ENCODE data around the gene DUS4L. TPM values are rescaled to one million over a fixed set of nuclear protein-coding genes. Genes with fewer than 3 reads are reported as not detected.

Gene DUS4L
- total and polyA plus RNA-seq, 2 experiments from 2014 or later, result 5.4 to 12.5 TPM

DNA sequence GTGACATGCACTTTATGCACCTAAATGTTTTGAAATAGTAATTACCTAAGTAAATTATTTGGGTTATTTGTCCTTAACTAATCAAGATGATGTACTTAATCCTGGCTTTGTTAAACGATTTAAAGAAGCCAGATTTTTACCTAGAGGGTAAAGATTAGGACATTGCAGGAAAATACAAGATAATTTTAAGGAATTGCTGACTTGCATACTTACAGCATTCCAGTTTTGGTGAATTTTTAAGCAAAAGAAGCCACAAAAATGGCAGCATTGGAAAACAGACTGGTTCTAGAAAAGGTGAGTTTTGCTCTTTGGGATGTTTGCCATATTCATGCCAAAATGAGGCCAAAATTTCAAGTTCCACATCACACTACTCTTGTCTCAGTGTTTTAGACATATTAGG lies 49.7 kb downstream of the DUS4L start:
- H3K79me2 ChIP-seq, result no peaks in the 10 kb centered on the region
- H3K9me3 ChIP-seq (ENCODE audit: low read depth), result no peaks in the 10 kb centered on the region
- H3K9me2 ChIP-seq (replicated peaks; ENCODE audit: insufficient read depth), result no peaks in the 10 kb centered on the region
- DNase-seq (ENCODE audit: low spot score), result no peak
- TF ChIP-seq EZH2 (IDR thresholded peaks at IDR 0.05; ENCODE audit: borderline replicate concordance) (no peak), EZH2phosphoT487 (IDR thresholded peaks at IDR 0.05; ENCODE audit: low read depth, severe bottlenecking, unreplicated experiment) (no peak)
- TF ChIP-seq, protein P1, sequence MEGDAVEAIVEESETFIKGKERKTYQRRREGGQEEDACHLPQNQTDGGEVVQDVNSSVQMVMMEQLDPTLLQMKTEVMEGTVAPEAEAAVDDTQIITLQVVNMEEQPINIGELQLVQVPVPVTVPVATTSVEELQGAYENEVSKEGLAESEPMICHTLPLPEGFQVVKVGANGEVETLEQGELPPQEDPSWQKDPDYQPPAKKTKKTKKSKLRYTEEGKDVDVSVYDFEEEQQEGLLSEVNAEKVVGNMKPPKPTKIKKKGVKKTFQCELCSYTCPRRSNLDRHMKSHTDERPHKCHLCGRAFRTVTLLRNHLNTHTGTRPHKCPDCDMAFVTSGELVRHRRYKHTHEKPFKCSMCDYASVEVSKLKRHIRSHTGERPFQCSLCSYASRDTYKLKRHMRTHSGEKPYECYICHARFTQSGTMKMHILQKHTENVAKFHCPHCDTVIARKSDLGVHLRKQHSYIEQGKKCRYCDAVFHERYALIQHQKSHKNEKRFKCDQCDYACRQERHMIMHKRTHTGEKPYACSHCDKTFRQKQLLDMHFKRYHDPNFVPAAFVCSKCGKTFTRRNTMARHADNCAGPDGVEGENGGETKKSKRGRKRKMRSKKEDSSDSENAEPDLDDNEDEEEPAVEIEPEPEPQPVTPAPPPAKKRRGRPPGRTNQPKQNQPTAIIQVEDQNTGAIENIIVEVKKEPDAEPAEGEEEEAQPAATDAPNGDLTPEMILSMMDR (IDR thresholded peaks at IDR 0.05; ENCODE audit: poor library complexity), result no peak
- no peaks in the 10 kb centered on the region for H3K36me3 ChIP-seq (replicated peaks; ENCODE audit: insufficient read depth, low read depth)
- no peak overlapping the region for H3K4me3 ChIP-seq
- no peak overlapping the region for H3K27ac ChIP-seq
- no peaks in the 10 kb centered on the region for H3K27me3 ChIP-seq
- H3K4me2 ChIP-seq, result no peak overlapping the region
- peaks cover 4% of the 10 kb centered on the region for H3K4me1 ChIP-seq (ENCODE audit: insufficient read depth)
- no peak overlapping the region for H2AFZ ChIP-seq
- no peaks in the 10 kb centered on the region for H4K20me1 ChIP-seq (ENCODE audit: insufficient read depth, poor library complexity, severe bottlenecking)
- 68% methylated on average over 1 of the region's 1 CpG for WGBS (ENCODE audit: low lambda C conversion rate, missing lambda C conversion rate)

DNA sequence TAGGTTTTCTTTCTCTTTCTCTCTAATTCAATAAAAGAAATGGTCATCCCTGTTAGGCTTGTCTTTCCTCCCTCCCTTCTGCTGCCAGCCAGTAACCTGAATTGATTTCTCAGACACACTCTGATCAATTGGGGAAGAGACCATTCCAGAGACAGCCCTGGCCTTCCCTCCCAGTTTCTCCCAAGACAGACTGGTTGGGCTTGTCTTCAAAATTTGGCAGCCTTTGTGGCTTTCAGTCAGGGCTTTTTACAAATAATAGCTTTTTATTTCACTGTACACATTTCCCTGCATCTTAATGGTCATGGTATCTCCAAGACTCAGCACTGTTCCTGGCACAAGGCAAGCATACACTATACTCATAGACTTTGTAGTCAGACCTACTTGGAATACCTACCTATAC lies 50.2 kb downstream of the DUS4L start:
- H3K27me3 ChIP-seq, result no peaks in the 10 kb centered on the region
- H2AFZ ChIP-seq, result no peak overlapping the region
- no peak overlapping the region for H3K4me3 ChIP-seq
- DNase-seq (ENCODE audit: low spot score), result no peak
- no peaks in the 10 kb centered on the region for H3K9me2 ChIP-seq (replicated peaks; ENCODE audit: insufficient read depth)
- TF ChIP-seq EZH2phosphoT487 (IDR thresholded peaks at IDR 0.05; ENCODE audit: low read depth, severe bottlenecking, unreplicated experiment) (no peak), EZH2 (IDR thresholded peaks at IDR 0.05; ENCODE audit: borderline replicate concordance) (no peak)
- TF ChIP-seq, protein P1 (IDR thresholded peaks at IDR 0.05; ENCODE audit: poor library complexity), result no peak
- H4K20me1 ChIP-seq (ENCODE audit: insufficient read depth, poor library complexity, severe bottlenecking), result no peaks in the 10 kb centered on the region
- H3K4me2 ChIP-seq, result no peak overlapping the region
- peaks cover 4% of the 10 kb centered on the region for H3K4me1 ChIP-seq (ENCODE audit: insufficient read depth)
- H3K36me3 ChIP-seq (replicated peaks; ENCODE audit: insufficient read depth, low read depth), result no peaks in the 10 kb centered on the region
- H3K79me2 ChIP-seq, result no peaks in the 10 kb centered on the region
- no peaks in the 10 kb centered on the region for H3K9me3 ChIP-seq (ENCODE audit: low read depth)
- H3K27ac ChIP-seq, result no peak overlapping the region

DNA sequence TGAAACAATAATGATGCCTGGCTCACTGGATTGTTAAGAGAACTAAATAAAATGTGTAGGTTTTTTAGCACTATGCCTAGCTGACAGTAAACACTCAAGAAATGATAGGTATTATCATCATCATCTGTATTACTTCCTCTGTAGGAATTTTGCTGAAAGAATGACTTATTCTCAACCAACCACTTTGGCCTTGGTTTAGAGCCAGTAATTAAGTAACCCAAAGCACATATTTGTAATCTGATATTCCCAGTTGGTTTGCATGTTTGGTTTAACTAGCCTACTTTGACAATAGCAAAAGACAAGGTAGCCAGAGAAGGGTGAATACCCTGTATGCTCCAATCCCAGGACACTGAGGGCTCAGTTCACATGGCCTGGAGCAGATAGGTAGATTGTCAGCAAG lies 50.7 kb downstream of the DUS4L start:
- TF ChIP-seq EZH2 (IDR thresholded peaks at IDR 0.05; ENCODE audit: borderline replicate concordance) (no peak), EZH2phosphoT487 (IDR thresholded peaks at IDR 0.05; ENCODE audit: low read depth, severe bottlenecking, unreplicated experiment) (no peak)
- TF ChIP-seq, protein P1 (IDR thresholded peaks at IDR 0.05; ENCODE audit: poor library complexity), result no peak
- Histone ChIP-seq H3K4me3 (no peak overlapping the region), H3K4me2 (no peak overlapping the region), H3K27me3 (no peaks in the 10 kb centered on the region), H3K9me2 (replicated peaks; ENCODE audit: insufficient read depth) (no peaks in the 10 kb centered on the region), H3K4me1 (ENCODE audit: insufficient read depth) (peaks cover 4% of the 10 kb centered on the region), H3K9me3 (ENCODE audit: low read depth) (no peaks in the 10 kb centered on the region), H2AFZ (no peak overlapping the region), H4K20me1 (ENCODE audit: insufficient read depth, poor library complexity, severe bottlenecking) (no peaks in the 10 kb centered on the region), H3K79me2 (no peaks in the 10 kb centered on the region), H3K36me3 (replicated peaks; ENCODE audit: insufficient read depth, low read depth) (no peaks in the 10 kb centered on the region), H3K27ac (no peak overlapping the region)
- DNase-seq (ENCODE audit: low spot score), result no peak
